Upper lobe of right lung (tissue), 1 donor: ENCODE measurements around the gene KRT20. TPM values are rescaled to one million over a fixed set of nuclear protein-coding genes. Genes with fewer than 3 reads are reported as not detected.

Experiments
- ATAC-seq: fragments of 200-7000 bp; cut with Tn5 transposase; one replicate; pipeline ENCODE4 v1.9.1; 2020; ENCODE audit warnings: mild to moderate bottlenecking, moderate library complexity
- DNase-seq: peaks from one replicate; pipeline ENCODE4 v3.0.0-alpha.2; 2020
- H3K27ac ChIP-seq: fragments of 200-600 bp; one replicate; pipeline ENCODE4 v1.8.0; 2022
- H3K27me3 ChIP-seq: fragments of 200-600 bp; one replicate; pipeline ENCODE4 v1.8.0; 2022; ENCODE audit warnings: mild to moderate bottlenecking
- H3K36me3 ChIP-seq: fragments of 200-600 bp; one replicate; pipeline ENCODE4 v1.8.0; 2022
- H3K4me1 ChIP-seq: fragments of 200-600 bp; one replicate; pipeline ENCODE4 v1.8.0; 2022
- H3K4me3 ChIP-seq: fragments of 200-600 bp; one replicate; pipeline ENCODE4 v1.8.0; 2022; ENCODE audit warnings: mild to moderate bottlenecking
- H3K9me3 ChIP-seq: fragments of 200-600 bp; one replicate; pipeline ENCODE4 v1.8.0; 2022
- intact Hi-C: fragments of 100-400 bp; cut with DNase I; formaldehyde crosslinking; loops from one replicate; pipeline ENCODE4 v1.11.0; 2022
- total RNA-seq: library from RNA; stranded (reverse); fragmentation: NEBNext Ultra II Directional; extraction: Animal tissue kit (Norgen Biotek cat#: 25700); gene quantifications from one replicate; pipeline ENCODE4 v1.2.1, GENCODE V29; 2021
- TF ChIP-seq, protein P1 (sequence below): fragments of 200-600 bp; IDR thresholded peaks from one replicate; pipeline ENCODE4 v1.8.0; 2022; ENCODE audit warnings: antibody characterized with exemption
- donor health status: DM: no; HTN: yes; CAD: no; lungs with severe emphysema.

The KRT20 gene
- total RNA-seq, 1 donor from 2014 or later, result not detected

GRCh38 chr17:40828454-40829044 lies 56.5 kb downstream of the KRT20 start:
- Histone ChIP-seq H3K4me3 (no peak overlapping the region), H3K4me1 (no peaks in the 10 kb centered on the region), H3K36me3 (no peaks in the 10 kb centered on the region), H3K9me3 (no peaks in the 10 kb centered on the region), H3K27me3 (no peaks in the 10 kb centered on the region), H3K27ac (no peak overlapping the region)
- no peak for DNase-seq
- intact Hi-C loops, result no loop called here
- ATAC-seq, result no peak
- TF ChIP-seq, protein P1, sequence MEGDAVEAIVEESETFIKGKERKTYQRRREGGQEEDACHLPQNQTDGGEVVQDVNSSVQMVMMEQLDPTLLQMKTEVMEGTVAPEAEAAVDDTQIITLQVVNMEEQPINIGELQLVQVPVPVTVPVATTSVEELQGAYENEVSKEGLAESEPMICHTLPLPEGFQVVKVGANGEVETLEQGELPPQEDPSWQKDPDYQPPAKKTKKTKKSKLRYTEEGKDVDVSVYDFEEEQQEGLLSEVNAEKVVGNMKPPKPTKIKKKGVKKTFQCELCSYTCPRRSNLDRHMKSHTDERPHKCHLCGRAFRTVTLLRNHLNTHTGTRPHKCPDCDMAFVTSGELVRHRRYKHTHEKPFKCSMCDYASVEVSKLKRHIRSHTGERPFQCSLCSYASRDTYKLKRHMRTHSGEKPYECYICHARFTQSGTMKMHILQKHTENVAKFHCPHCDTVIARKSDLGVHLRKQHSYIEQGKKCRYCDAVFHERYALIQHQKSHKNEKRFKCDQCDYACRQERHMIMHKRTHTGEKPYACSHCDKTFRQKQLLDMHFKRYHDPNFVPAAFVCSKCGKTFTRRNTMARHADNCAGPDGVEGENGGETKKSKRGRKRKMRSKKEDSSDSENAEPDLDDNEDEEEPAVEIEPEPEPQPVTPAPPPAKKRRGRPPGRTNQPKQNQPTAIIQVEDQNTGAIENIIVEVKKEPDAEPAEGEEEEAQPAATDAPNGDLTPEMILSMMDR, result no peak

DNA sequence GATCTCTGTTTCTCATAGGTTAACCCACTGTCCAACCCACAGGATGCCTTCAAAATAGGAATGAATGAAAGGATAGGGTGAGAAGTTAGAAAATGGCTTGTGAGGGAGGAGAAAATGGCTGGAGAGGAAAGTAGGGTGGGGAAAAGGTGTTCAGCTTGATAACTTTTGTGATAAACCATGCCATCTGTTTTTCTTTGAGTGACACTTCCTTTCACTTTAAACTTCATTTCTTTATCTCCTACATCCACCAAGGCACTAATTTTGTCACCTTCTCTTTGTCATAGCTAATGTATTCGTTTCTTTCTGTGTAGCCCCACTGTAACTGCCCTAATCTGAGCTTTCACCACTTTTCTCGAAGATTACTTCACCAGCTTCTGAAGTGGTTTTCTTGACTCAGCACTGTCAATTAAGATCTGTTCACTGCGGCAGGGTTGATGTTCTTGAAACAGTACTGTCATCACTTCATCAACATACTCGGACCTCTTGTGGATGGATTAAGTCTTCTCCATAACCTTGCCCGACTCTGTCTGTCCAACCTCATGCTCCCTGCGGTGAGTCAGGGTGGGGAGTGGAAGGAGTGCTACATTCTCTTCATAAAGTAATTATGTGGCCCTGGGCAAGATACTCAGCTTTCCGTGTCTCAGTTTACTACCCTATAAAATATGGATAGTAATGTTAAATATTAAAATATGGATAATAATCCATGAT lies 57.1 kb downstream of the KRT20 start:
- TF ChIP-seq, protein P1, result no peak
- H3K4me3 ChIP-seq, result no peak overlapping the region
- intact Hi-C loops, result no loop called here

More for the DNA sequence above, 57.1 kb downstream of the KRT20 start:
- Histone ChIP-seq H3K27ac (no peak overlapping the region), H3K4me1 (no peaks in the 10 kb centered on the region), H3K9me3 (no peaks in the 10 kb centered on the region), H3K27me3 (no peaks in the 10 kb centered on the region), H3K36me3 (no peaks in the 10 kb centered on the region)
- no peak for ATAC-seq
- DNase-seq, result no peak

Other genes with a start within 250 kb of the KRT20 start
- gene SMARCE1, start 237.4 kb downstream of the KRT20 start, total RNA-seq, result 80.2 TPM
- 1.3 TPM for gene KRT222, start 220.1 kb downstream of the KRT20 start, total RNA-seq
- gene KRT24, start 181.5 kb downstream of the KRT20 start, total RNA-seq, result not detected
- gene KRT25, start 129.9 kb downstream of the KRT20 start, total RNA-seq, result not detected
- not detected for gene KRT26, start 113.0 kb downstream of the KRT20 start, total RNA-seq
- 0.55 TPM for gene KRT27, start 102.7 kb downstream of the KRT20 start, total RNA-seq
- not detected for gene KRT28, start 85.3 kb downstream of the KRT20 start, total RNA-seq
- gene KRT10, start 62.6 kb downstream of the KRT20 start, total RNA-seq, result 36.8 TPM
- gene KRT12, start 18.0 kb downstream of the KRT20 start, total RNA-seq, result not detected
- 1.1 TPM for gene KRT23, start 52.4 kb upstream of the KRT20 start, total RNA-seq
- 0.35 TPM for gene KRT39, start 81.7 kb upstream of the KRT20 start, total RNA-seq
- gene KRT40, start 99.1 kb upstream of the KRT20 start, total RNA-seq, result not detected
- gene KRTAP3-3, start 108.9 kb upstream of the KRT20 start, total RNA-seq, result not detected
- not detected for gene KRTAP3-2, start 114.7 kb upstream of the KRT20 start, total RNA-seq
- not detected for gene KRTAP3-1, start 123.9 kb upstream of the KRT20 start, total RNA-seq
- not detected for gene KRTAP1-5, start 142.0 kb upstream of the KRT20 start, total RNA-seq
- not detected for gene KRTAP1-4, start 145.0 kb upstream of the KRT20 start, total RNA-seq
- gene KRTAP1-3, start 149.6 kb upstream of the KRT20 start, total RNA-seq, result not detected
- gene KRTAP1-1, start 156.2 kb upstream of the KRT20 start, total RNA-seq, result not detected
- gene KRTAP2-1, start 162.1 kb upstream of the KRT20 start, total RNA-seq, result not detected
- not detected for gene KRTAP2-2, start 170.0 kb upstream of the KRT20 start, total RNA-seq
- not detected for gene KRTAP2-3, start 174.9 kb upstream of the KRT20 start, total RNA-seq
- gene KRTAP2-4, start 180.6 kb upstream of the KRT20 start, total RNA-seq, result not detected
- gene KRTAP4-7, start 198.9 kb upstream of the KRT20 start, total RNA-seq, result not detected
- not detected for gene KRTAP4-8, start 212.9 kb upstream of the KRT20 start, total RNA-seq
- not detected for gene KRTAP4-16, start 217.0 kb upstream of the KRT20 start, total RNA-seq
- not detected for gene KRTAP4-9, start 220.1 kb upstream of the KRT20 start, total RNA-seq
- gene KRTAP4-11, start 233.1 kb upstream of the KRT20 start, total RNA-seq, result not detected
- not detected for gene KRTAP4-12, start 238.9 kb upstream of the KRT20 start, total RNA-seq